Cerebellar nuclear complex (tissue), 1 donor: ENCODE measurements around the gene CEP68.

Experiments
- DNase-seq, 2 experiments: peaks; one replicate each; lab custom pipeline; 2025; lab: John Stamatoyannopoulos, UW

The CEP68 gene

GRCh38 chr2:65057391-65058052 lies 1.3 kb downstream of the CEP68 start:
- DNase-seq: no peak

DNA sequence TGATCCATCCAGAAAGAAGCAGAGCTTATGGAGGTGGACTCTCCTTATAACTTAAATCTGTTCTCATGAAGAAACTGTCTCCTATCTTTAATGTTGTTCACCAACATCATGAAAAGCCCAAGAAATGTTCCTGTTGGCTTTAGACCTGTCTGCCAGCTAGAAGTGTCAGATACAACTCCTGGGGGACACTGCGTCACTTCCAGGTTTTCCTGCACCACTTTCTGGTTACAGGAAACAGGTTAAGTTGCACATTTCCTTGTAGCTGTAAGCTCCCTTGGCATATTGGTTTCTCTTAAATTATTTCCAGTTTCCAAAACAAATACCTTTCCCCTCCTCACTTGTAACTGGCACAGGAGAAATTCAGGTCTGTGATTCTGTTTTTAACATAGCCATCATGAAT lies 2.9 kb downstream of the CEP68 start:
- DNase-seq: no peak

DNA sequence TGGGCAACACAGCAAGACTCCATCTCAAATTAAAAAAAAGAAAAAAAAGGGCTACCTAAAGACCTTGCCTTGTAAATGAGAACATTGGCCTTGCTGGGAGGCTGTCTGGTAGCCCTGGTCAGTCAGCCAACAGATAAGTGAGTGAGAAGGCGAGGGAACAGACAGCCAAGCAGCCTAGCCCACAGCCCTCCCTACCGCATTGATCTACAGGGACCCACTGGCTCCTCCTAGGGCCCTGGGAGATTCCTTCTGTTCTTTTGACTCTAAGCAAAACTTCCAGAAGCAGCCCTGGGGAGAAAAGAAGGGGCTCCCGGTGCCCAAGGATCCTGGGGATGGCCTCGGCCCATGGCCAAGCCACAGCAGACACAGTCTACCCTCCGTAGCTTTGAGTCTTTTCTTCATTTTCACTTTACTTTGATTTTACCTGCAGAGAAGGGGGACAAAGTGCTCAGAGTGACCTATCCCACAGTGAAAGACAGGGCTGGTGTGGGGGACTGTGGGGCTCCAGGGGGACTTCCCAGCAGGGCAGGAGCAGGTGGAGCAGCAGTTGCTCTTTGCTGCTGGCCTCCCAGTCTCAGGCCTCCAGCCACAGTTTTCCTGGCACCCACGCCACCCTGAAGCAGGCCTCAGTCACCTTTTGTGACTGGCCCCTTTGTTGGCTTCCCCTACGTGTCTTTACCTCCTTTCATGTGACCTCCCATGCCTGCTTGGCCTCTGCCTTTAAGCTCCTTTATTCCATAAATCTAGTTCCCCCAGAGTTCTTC lies 5.1 kb downstream of the CEP68 start:
- no peak for DNase-seq

DNA sequence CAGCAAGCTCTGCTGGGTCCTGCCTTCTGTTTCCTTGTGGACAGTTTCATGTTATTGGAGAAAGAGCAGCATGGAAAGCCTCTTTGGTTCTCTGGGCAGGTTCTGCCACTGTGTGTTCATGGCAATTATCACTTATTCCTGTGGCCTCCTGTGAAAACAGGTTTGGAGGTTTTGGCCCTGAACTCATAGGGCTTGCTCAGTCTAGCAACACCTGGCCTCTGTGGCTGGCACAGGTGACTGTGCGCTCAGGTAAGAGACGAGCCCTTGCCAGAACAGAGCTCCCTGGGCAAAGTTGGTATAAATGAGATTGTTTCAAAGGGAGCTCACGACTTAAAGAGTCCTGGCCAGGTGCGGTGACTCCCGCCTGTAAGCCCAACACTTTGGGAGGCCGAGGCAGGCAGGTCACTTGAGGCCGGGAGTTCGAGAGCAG lies 5.7 kb downstream of the CEP68 start:
- DNase-seq: no peak

DNA sequence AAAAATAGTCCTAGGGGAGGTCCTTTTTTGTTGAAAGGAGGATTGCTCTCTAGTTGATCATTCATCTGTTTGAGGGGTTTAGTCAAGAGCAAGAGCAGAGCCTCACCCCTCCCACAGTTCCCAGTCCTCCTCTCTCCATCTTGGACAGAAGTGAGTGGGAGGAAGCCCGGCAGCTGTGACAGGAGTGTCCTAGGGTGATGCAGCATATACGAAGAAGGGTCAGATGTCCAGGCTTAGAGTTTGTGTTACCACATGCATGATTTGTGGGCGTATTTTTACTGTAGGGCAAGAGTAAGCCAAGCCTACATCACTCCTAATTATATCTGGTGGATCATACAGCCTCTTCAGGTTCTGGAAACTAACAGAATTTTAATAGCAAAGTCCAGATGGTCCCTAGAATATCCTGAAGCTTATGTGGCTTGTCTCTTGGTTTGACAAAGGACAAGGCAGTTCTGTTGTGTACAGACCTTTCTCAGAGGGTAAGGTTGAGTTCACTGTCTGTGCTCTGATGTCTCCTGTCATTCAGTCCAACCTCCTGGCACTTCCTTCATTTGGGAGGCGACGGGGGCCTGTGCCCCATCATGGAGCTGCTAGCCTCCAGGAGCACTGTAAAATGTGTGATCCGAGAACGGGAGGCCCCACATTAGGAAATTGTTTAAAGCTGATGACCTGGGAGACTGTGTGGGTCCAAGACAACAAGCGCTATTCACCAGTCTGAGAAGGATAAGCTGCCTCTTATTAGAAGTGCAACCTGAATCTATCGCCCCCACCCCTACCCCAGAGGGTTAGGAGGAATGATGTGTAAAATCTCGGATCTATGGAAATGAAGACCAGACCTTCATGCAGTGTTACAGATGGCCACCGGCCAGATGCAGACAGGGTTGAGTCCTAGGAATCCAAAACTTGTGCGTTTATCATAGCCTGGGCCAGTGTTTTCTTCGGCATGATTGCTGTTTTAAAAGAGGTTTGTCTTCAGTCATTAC lies 6.9 kb downstream of the CEP68 start:
- no peak for DNase-seq

DNA sequence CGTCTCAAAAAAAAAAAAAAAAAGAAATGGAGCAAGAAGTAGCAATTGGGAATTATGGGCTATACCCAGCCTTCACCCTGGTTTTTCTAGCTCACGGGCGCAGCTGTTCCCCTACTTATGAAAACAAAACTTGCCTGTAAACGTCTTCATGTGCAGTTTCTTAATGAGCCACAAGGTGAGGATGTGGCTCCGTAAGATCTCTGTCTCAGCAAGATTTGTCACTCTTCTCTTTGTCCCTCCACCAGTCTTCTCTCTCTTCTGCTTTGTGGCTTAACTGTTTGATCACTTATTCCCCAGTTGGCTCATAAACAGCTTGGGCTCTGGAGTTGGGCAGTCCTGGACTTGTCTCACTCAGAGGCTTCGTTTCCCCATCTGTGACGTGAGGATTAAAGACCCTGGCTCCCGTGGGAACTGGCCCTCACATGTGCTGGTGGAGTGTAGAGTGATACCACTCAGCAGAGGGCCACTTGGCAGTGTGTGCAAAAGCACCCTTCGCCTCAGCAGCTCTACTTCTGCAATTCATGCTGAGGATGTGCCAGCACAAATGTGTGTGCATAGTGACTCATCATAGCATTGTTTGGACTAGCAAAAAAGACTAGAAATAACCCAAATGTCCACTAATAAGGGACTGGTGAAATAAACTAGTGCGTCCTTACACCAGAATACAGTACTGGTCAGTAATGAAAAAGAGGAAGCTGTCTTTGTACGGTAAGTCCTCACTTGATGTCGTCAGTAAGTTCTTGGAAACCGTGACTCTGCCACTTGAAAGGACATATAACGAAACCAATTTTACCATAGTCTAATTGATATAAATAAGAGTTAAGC lies 8.7 kb downstream of the CEP68 start:
- no peak for DNase-seq

- DNase-seq: no peak
Observed at GRCh38 chr2:65067806-65068553, 11.8 kb downstream of the CEP68 start.

DNA sequence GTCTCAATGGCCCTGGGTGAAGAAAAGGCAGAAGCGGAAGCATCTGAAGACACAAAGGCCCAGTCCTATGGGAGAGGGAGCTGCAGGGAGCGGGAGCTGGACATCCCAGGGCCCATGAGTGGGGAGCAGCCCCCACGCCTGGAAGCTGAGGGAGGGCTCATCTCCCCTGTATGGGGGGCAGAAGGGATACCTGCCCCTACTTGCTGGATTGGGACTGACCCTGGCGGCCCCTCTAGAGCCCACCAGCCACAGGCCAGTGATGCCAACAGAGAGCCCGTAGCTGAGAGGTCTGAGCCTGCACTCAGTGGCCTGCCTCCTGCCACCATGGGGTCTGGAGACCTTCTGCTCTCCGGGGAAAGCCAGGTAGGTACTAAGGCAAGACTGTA lies 13.2 kb downstream of the CEP68 start:
- DNase-seq: no peak

- DNase-seq: no peak
Observed at GRCh38 chr2:65070172-65070830, 14.1 kb downstream of the CEP68 start.

GRCh38 chr2:65070856-65071255 lies 14.6 kb downstream of the CEP68 start:
- no peak for DNase-seq

DNA sequence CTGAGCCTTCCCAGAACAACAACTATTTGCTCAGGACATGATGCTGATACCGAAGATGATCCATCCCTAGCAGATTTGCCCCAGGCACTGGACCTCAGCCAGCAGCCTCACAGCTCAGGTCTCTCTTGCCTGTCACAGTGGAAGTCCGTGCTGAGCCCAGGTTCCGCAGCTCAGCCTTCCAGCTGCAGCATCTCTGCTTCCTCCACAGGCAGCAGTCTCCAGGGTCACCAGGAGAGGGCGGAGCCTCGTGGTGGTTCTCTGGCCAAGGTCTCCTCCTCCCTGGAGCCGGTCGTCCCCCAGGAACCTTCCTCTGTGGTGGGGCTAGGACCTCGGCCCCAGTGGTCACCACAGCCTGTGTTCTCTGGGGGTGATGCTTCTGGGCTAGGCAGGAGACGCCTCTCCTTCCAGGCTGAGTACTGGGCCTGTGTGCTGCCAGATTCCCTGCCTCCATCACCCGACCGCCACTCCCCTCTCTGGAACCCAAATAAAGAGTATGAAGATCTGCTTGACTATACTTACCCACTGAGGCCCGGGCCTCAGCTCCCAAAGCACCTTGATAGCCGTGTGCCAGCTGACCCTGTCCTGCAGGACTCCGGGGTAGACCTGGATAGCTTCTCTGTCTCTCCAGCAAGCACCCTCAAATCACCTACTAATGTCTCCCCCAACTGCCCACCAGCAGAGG lies 15.4 kb downstream of the CEP68 start:
- no peak for DNase-seq

DNA sequence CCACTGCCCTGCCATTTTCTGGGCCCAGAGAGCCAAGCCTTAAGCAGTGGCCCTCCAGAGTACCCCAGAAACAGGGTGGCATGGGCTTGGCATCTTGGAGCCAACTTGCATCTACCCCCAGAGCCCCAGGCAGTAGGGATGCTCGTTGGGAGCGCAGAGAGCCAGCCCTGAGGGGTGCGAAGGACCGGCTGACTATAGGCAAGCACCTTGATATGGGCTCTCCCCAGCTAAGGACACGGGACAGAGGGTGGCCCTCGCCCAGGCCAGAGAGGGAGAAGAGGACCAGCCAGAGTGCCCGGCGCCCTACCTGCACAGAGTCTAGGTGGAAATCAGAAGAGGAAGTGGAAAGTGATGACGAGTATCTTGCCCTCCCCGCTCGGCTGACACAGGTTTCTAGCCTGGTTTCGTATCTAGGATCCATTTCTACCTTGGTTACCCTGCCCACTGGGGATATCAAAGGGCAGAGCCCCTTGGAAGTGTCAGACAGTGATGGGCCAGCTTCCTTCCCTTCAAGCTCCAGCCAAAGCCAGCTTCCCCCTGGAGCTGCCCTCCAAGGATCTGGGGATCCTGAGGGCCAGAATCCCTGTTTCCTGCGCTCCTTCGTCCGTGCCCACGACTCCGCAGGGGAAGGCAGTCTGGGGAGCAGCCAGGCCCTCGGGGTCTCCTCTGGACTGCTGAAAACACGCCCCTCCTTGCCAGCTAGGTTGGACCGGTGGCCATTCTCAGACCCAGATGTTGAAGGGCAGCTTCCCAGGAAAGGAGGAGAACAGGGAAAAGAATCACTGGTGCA lies 16.2 kb downstream of the CEP68 start:
- DNase-seq: no peak

- no peak for DNase-seq
Observed at GRCh38 chr2:65073879-65074565, 17.8 kb downstream of the CEP68 start.

DNA sequence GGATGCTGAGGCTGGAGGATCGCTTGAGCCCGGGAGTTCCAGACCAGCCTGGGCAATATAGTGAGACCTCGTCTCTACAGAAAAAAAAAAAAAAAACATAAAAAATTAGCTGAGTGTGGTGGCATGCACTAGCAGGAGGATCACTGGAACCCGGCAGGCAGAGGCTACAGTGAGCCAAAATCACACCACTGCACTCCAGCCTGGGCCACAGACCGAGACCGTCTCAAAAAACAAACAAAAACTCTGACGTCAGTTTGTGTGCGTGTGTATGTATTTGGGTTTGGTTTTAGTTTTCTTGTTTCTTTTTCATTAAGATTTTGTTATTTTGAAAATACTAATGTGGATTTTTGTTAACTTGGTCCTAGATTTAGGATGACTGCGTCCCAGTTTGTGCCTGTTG lies 19.0 kb downstream of the CEP68 start:
- no peak for DNase-seq

DNA sequence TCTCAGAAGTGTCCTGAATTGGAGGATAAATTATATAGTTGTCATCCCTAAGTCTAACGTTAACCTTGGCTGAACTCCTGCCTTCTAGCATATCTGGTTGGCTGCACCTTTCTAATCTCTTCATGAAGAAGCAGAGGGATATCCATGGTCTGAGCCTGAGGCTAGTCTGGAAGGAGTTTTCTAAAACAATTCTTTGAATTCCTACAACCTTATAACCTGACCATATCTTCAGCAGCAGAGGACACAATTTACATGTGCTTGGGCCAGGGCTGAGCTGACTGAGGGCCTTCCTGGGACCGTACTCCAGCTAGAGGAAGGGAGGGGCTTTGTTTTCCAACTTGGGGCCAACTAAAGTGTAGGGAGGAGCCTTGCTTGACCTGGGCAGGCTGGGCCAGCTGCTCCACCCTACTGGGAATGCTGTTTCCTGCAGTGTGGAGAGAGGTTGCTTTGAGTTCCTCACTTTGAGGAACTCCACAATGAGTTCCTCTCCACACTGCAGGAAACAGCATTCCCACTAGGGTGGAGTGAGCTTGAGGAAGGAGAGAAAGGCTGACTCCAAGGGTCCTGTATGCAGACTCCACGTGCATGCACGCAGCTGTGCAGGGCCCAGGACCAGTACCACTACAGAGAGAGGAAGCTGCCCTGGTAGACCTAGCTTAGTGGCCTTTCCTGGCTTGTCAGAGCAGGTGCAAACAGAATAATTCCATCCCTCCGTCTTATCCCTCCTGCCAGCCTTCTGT lies 19.6 kb downstream of the CEP68 start:
- DNase-seq: no peak

GRCh38 chr2:65076345-65076710 lies 20.1 kb downstream of the CEP68 start:
- DNase-seq: no peak

GRCh38 chr2:65077898-65078297 lies 21.7 kb downstream of the CEP68 start:
- no peak for DNase-seq

DNA sequence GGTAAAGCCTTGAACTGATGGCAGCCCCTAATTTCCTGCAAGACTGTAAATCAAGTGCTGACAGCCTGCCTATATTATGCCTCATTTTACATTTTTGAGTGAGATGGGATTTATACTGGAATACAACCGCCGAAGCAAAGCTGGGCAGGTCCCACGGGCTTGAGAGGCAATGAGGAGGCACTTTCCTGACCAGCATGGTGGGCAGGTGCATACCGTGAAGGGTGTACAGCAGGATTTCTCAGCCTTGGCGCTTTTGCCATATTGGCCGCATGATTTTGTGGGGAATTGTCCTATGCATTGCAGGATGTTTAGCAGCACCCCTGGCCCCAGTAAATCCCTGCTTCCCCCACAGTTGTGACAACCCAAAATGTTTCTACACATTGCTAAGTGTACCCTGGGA lies 22.8 kb downstream of the CEP68 start:
- DNase-seq: no peak
